ENCODE measurements around the gene DNASE1L2. TPM values are rescaled to one million over a fixed set of nuclear protein-coding genes. Genes with fewer than 3 reads are reported as not detected.

The DNASE1L2 gene
- total and polyA plus RNA-seq, 2 donors (not counting 3 experiments of a cell fraction or from before 2014, with no cell fraction given), result 0.57 to 1.2 TPM

DNA sequence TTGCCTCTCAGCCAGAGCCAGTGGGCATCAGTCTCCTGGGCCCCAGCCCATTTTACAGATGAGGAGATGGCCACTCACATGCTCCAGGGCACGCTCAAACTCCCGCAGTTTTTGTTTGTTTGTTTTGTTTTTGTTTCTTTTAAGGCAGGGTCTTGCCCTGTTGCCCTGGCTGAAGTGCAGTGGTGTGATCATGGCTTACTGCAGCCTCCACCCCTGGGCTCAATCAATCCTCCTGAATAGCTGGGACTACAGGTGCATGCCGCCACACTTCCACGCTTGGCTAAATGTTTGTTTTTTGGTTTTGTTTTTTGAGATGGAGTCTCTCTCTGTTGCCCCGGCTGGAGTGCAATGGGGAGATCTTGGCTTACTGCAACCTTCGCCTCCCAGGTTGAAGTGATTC lies 9.3 kb upstream of the DNASE1L2 start:
- POLR2A ChIA-PET, result no interaction called here
- Histone ChIP-seq H3K4me2 (ENCODE audit: insufficient read depth, low read length) (no peak overlapping the region), H3K9ac (replicated peaks; ENCODE audit: extremely low read depth, insufficient read depth, low read length) (no peak overlapping the region), H3K4me3 (replicated peaks in 1 of 3; ENCODE audit: insufficient read depth in 1 of 3, low read depth in 1 of 3, low read length in 3 of 3) (no peak overlapping the region), H3K27ac (ENCODE audit: insufficient read depth, low read depth, low read length) (no peak overlapping the region), H3K4me1 (ENCODE audit: control insufficient read depth, extremely low read depth, insufficient read depth, low read length) (peaks cover 7% of the 10 kb centered on the region), H3K9me1 (replicated peaks; ENCODE audit: control insufficient read depth, extremely low read depth, insufficient read depth, low read length) (no peaks in the 10 kb centered on the region), H2AFZ (ENCODE audit: low read depth, low read length) (no peak overlapping the region), H3K9me3 (replicated peaks; ENCODE audit: control insufficient read depth, insufficient read depth, low read length) (no peaks in the 10 kb centered on the region), H3K79me2 (ENCODE audit: control insufficient read depth, insufficient read depth, low read length) (peaks cover 36% of the 10 kb centered on the region), H4K20me1 (replicated peaks; ENCODE audit: control insufficient read depth, extremely low read depth, insufficient read depth, low read length) (no peaks in the 10 kb centered on the region), H3K36me3 (ENCODE audit: control insufficient read depth in 2 of 2, extremely low read depth in 1 of 2, insufficient read depth in 2 of 2, low read length in 2 of 2) (peaks cover 4 to 20% of the 10 kb centered on the region in 2 experiments), H3K27me3 (ENCODE audit: control insufficient read depth in 2 of 2, insufficient read depth in 2 of 2, low read length in 2 of 2) (no peaks in the 10 kb centered on the region)
- no TSS peak for BruUV-seq (replicated peaks)
- DNase-seq (ENCODE audit: low read depth, low spot score) (no peak), FAIRE-seq (no peak)
- CTCF ChIA-PET, result interaction anchor here (2.5 kb wide), 1 partner anchor 24 kb away, joined by 7 read pairs; the partner anchor contains the start of gene ECI1
- dilution Hi-C loops (cut with MboI; ENCODE audit: extremely low pct_ligation_motif_present, low sequenced_read_pairs), result no loop called here
- TF ChIP-seq POLR2A (IDR thresholded peaks at IDR 0.05; ENCODE audit: low read depth, low read length) (no peak), MYC (IDR thresholded peaks at IDR 0.05; ENCODE audit: low read depth, low read length) (no peak), EZH2 (IDR thresholded peaks at IDR 0.05; ENCODE audit: borderline replicate concordance, low read depth, low read length, severe bottlenecking) (no peak), JUN (IDR thresholded peaks at IDR 0.05; ENCODE audit: borderline replicate concordance, insufficient read depth, insufficient read length, low read depth) (no peak), GATA2 (IDR thresholded peaks at IDR 0.05; ENCODE audit: insufficient read depth, insufficient read length, low read depth, low read length) (no peak), FOS (IDR thresholded peaks at IDR 0.05; ENCODE audit: borderline replicate concordance, insufficient read depth, low read length) (no peak), POLR2AphosphoS5 (IDR thresholded peaks at IDR 0.05; ENCODE audit: insufficient read depth, low read depth, low read length) (no peak)
- TF ChIP-seq, protein P1, sequence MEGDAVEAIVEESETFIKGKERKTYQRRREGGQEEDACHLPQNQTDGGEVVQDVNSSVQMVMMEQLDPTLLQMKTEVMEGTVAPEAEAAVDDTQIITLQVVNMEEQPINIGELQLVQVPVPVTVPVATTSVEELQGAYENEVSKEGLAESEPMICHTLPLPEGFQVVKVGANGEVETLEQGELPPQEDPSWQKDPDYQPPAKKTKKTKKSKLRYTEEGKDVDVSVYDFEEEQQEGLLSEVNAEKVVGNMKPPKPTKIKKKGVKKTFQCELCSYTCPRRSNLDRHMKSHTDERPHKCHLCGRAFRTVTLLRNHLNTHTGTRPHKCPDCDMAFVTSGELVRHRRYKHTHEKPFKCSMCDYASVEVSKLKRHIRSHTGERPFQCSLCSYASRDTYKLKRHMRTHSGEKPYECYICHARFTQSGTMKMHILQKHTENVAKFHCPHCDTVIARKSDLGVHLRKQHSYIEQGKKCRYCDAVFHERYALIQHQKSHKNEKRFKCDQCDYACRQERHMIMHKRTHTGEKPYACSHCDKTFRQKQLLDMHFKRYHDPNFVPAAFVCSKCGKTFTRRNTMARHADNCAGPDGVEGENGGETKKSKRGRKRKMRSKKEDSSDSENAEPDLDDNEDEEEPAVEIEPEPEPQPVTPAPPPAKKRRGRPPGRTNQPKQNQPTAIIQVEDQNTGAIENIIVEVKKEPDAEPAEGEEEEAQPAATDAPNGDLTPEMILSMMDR (IDR thresholded peaks at IDR 0.05; ENCODE audit: extremely low read depth in 1 of 2, insufficient read depth in 1 of 2, low read depth in 1 of 2, low read length in 2 of 2), result no peak
- TF ChIP-seq, protein P2, sequence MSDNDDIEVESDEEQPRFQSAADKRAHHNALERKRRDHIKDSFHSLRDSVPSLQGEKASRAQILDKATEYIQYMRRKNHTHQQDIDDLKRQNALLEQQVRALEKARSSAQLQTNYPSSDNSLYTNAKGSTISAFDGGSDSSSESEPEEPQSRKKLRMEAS (IDR thresholded peaks at IDR 0.05; ENCODE audit: insufficient read depth, insufficient read length), result no peak
- intact Hi-C loops (cut with micrococcal nuclease), result no loop called here
